H1 (cell line): ENCODE measurements around the gene CPEB3. TPM values are rescaled to one million over a fixed set of nuclear protein-coding genes. Genes with fewer than 3 reads are reported as not detected.

Source experiments
- BACH1 ChIP-seq: IDR thresholded peaks from 2 replicates; pipeline ENCODE4 v1.6.1; 2012; ENCODE audit warnings: low read length, improper control_type of control experiment
- RAD21 ChIP-seq, 2 experiments: IDR thresholded peaks in 1 of 2; conservative IDR thresholded peaks in 1 of 2; 2 replicates each; pipeline ENCODE4 v1.6.1; 2011; ENCODE audit warnings: low read depth in 2 of 2, low read length in 2 of 2, improper control_type of control experiment in 1 of 2, inconsistent platforms in 1 of 2, mild to moderate bottlenecking in 1 of 2, moderate library complexity in 1 of 2
- polyA plus RNA-seq, 7 experiments: library from polyadenylated mRNA; depleted of rRNA in 3 of 7; stranded (reverse) in 5 of 7; unstranded in 2 of 7; fragments of >200 nt in 5 of 7; fragments of 200-250 nt in 2 of 7; gene quantifications; 1 replicate in 5 of 7; 2 replicates in 1 of 7; 4 replicates in 1 of 7; pipeline versions ENCODE4 v1.2.1 to v1.2.3, GENCODE V29; 2011 to 2013; ENCODE audit warnings: missing spikeins in 2 of 7, mixed read lengths in 2 of 7
- total RNA-seq: library from RNA; stranded (reverse); fragmentation: NEBNext Ultra II Directional; extraction: Animal tissue kit (Norgen Biotek cat#: 25700); gene quantifications from 2 replicates; pipeline ENCODE4 v1.2.1, GENCODE V29; 2021

The CPEB3 gene
- total and polyA plus RNA-seq, 2 of the 8 experiments (the other 6 are each of a cell fraction or from before 2014, with no cell fraction given) = 0.39 to 1.7 TPM

- TF ChIP-seq BACH1 = no peak
- no peak for TF ChIP-seq RAD21 (IDR thresholded peaks at IDR 0.05 in 1 of 2, conservative IDR thresholded peaks at IDR 0.05 in 1 of 2; ENCODE audit: low read depth in 2 of 2, low read length in 2 of 2)
Measured at GRCh38 chr10:92108747-92109146, 182.1 kb downstream of the CPEB3 start (continued).
